Measurements from ENCODE around the gene TM2D1.

TM2D1 gene

DNA sequence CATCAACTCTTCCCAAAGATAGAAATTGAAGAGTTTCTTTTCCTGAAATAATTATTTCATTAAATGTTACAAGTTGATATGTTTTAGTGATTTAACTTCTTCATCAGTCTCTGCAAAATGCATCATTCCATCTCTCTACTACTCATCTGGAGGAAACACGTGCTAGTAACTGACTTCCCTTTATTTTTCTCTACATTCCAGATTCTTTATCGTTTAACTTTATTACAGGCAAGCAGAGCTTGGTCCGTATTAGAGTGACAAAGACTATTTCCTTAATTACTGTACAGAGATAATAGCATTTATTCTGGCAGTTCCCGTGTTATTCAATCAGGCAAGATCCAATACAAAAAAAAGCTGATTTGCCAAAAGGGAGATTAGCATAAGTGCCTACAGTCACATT is 88.6 kb downstream of the TM2D1 start:
- no peak overlapping the region for H3K27ac ChIP-seq (ENCODE audit: low read length)
- 0 out of 2 replicates have a peak, but pooled peaks cover 1% of the 10 kb centered on the region for H3K4me1 ChIP-seq (ENCODE audit: control insufficient read depth, insufficient read depth, low read length)
- no peaks in the 10 kb centered on the region for H3K27me3 ChIP-seq (ENCODE audit: control insufficient read depth, insufficient read depth, low read length)
- DNase-seq (ENCODE audit: low read depth, low spot score) = no peak
- no CpG with 5 or more reads among the region's 4 CpGs for WGBS (ENCODE audit: insufficient coverage, insufficient read length)
- no peaks in the 10 kb centered on the region for H3K36me3 ChIP-seq (ENCODE audit: control insufficient read depth, insufficient read depth, low read length)
- H3K4me3 ChIP-seq (ENCODE audit: low read length) = no peak overlapping the region
- no peaks in the 10 kb centered on the region for H3K9me3 ChIP-seq (ENCODE audit: control insufficient read depth, insufficient read depth, low read length)

GRCh38 chr1:61635557-61635956 is 89.4 kb downstream of the TM2D1 start:
- Histone ChIP-seq H3K4me3 (ENCODE audit: low read length) (no peak overlapping the region), H3K36me3 (ENCODE audit: control insufficient read depth, insufficient read depth, low read length) (no peaks in the 10 kb centered on the region), H3K9me3 (ENCODE audit: control insufficient read depth, insufficient read depth, low read length) (no peaks in the 10 kb centered on the region), H3K4me1 (ENCODE audit: control insufficient read depth, insufficient read depth, low read length) (no peaks in the 10 kb centered on the region), H3K27ac (ENCODE audit: low read length) (no peak overlapping the region), H3K27me3 (ENCODE audit: control insufficient read depth, insufficient read depth, low read length) (no peaks in the 10 kb centered on the region)
- DNase-seq (ENCODE audit: low read depth, low spot score) = no peak
- whole genome bisulfite sequencing (ENCODE audit: insufficient coverage, insufficient read length) = no CpG with 5 or more reads among the region's 4 CpGs

GRCh38 chr1:61631436-61631835 is 93.5 kb downstream of the TM2D1 start:
- Histone ChIP-seq H3K36me3 (ENCODE audit: control insufficient read depth, insufficient read depth, low read length) (no peaks in the 10 kb centered on the region), H3K4me1 (ENCODE audit: control insufficient read depth, insufficient read depth, low read length) (no peaks in the 10 kb centered on the region), H3K27me3 (ENCODE audit: control insufficient read depth, insufficient read depth, low read length) (no peaks in the 10 kb centered on the region), H3K27ac (ENCODE audit: low read length) (no peak overlapping the region), H3K9me3 (ENCODE audit: control insufficient read depth, insufficient read depth, low read length) (no peaks in the 10 kb centered on the region), H3K4me3 (ENCODE audit: low read length) (no peak overlapping the region)
- no peak for DNase-seq (ENCODE audit: low read depth, low spot score)
- no CpG with 5 or more reads among the region's 1 CpG for WGBS (ENCODE audit: insufficient coverage, insufficient read length)
